ENCODE data around the gene NPB.

DNA sequence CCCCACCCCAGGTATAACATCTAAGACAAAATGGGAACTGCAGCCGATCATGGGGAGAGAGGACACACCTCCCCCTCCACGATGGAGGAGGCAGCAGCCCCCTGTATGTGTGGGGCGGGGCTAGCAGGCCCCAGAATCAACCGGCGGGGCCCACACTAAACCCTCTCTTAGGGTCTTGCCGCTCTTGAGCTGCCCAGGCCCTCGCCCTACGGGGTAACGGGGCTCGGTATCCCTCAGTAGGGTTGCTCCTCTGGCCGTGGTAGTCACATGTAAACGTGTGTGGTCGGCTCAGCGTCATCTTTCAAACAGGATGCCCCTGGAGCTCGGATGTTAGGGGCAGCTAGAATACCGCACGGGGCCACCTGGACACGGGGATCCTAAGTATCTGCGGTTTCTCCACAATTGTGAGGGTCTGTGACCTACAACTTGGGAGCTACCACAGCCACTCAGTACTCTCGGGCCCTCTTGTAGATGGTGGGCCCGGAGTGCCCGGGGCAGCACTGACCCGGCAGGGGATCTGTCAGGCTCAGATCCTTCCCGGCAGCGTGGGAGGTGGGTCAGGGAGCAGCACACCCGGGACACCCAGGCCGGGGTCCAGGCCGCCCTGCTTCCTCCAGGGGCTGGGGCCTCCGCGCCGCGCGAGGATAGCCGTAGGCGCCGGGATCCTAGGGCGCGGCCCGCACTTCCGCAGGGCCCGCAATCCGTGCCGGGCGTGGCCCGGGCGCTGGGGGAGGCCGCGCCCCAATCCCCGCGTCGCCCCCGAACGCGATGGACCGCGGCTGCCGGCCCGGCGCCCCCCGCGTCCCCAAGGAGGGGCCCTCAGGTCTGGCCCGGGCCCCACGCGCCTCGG is 31.7 kb upstream of the NPB start:
- TF ChIP-seq, protein P1, sequence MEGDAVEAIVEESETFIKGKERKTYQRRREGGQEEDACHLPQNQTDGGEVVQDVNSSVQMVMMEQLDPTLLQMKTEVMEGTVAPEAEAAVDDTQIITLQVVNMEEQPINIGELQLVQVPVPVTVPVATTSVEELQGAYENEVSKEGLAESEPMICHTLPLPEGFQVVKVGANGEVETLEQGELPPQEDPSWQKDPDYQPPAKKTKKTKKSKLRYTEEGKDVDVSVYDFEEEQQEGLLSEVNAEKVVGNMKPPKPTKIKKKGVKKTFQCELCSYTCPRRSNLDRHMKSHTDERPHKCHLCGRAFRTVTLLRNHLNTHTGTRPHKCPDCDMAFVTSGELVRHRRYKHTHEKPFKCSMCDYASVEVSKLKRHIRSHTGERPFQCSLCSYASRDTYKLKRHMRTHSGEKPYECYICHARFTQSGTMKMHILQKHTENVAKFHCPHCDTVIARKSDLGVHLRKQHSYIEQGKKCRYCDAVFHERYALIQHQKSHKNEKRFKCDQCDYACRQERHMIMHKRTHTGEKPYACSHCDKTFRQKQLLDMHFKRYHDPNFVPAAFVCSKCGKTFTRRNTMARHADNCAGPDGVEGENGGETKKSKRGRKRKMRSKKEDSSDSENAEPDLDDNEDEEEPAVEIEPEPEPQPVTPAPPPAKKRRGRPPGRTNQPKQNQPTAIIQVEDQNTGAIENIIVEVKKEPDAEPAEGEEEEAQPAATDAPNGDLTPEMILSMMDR (IDR thresholded peaks at IDR 0.05), result no peak
- TF ChIP-seq POLR2A (IDR thresholded peaks at IDR 0.05), result no peak

Data from heart left ventricle (tissue), 13 donors.